NCI-H2196 treated with DMSO at 0.1 percent for 48 hours (cell line): ENCODE measurements around the gene GOLGB1.
"Not testable (repeated sequence)": the region's sequence is repeated elsewhere in the genome, so short reads cannot be mapped to it uniquely, and the experiment has no call there.

Experiments used
- DNase-seq: peaks from one replicate; lab custom pipeline; 2025; ENCODE audit not compliant: unreplicated experiment; lab: John Stamatoyannopoulos, UW

Gene GOLGB1

GRCh38 chr3:121696186-121696585 lies 53.4 kb downstream of the GOLGB1 start:
- DNase-seq, result no peak

DNA sequence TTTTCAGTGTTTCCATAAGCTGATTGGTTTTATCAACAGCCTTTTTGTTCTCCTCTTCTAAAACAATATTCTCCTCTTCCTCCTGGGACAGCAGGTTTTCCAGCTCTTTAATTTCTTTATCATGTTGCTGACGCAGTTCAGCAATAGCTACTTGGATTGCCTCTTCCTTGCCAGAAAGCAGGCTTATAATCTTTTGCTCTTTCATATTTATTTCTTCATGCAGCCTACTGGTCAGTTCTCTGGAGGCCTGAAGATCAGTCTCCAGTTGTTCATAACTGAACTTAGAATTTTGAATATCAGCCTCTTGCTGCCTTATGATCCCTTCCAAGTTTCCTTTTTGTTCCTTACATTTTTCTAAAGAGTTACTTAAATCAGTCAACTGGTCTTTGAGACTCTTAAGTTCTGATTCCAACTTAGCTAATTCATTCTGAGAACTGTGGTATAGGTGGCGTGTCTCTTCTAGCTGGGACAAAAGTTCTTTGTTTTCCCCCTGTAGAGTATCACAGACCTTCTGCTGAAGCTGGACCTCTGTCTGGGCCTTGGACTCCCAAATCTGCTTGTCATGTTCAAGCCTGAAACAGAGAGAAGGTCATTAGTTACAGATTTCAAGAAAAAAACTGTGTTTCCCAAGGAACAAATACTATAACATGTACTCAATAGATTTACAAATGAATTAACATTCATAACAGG lies 57.4 kb downstream of the GOLGB1 start:
- no peak for DNase-seq

- DNase-seq, result no peak
These were observed 58.6 kb downstream of the GOLGB1 start for GRCh38 chr3:121690777-121691405.

DNA sequence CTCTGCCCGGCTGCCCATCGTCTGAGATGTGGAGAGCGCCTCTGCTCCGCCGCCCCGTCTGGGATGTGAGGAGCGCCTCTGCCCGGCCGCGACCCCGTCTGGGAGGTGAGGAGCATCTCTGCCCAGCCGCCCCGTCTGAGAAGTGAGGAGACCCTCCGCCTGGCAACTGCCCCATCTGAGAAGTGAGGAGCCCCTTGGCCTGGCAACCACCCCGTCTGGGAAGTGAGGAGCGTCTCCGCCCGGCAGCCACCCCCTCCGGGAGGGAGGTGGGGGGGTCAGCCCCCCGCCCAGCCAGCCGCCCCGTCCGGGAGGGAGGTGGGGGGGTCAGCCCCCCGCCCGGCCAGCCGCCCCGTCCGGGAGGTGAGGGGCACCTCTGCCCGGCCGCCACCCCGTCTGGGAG lies 60.8 kb downstream of the GOLGB1 start:
- not testable (repeated sequence) for DNase-seq

GRCh38 chr3:121681792-121682191 lies 67.7 kb downstream of the GOLGB1 start:
- no peak for DNase-seq

DNA sequence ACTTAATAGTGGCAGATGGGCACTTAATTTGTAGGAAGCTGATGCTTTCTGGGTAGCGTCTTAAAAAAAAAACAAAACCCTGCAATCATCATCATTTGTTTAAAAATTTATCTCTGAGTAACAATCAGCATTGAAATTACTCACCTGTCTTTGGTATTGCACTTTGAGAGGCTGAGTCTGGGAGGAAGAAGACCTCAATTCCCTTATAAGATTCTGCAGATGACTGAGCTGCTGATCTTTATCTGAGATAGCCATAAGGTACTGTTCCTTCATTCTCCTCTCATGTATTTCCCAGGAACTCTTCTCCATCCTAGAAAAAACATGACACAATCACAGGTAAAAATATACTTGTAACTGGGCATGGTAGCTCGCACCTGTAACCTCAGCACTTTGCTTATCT lies 72.4 kb downstream of the GOLGB1 start:
- DNase-seq, result no peak

GRCh38 chr3:121670676-121671075 lies 78.9 kb downstream of the GOLGB1 start:
- DNase-seq, result no peak

- DNase-seq, result no peak
These were observed 82.2 kb downstream of the GOLGB1 start for GRCh38 chr3:121667333-121667732.

- DNase-seq, result no peak
These were observed 84.1 kb downstream of the GOLGB1 start for GRCh38 chr3:121665488-121665887.

DNA sequence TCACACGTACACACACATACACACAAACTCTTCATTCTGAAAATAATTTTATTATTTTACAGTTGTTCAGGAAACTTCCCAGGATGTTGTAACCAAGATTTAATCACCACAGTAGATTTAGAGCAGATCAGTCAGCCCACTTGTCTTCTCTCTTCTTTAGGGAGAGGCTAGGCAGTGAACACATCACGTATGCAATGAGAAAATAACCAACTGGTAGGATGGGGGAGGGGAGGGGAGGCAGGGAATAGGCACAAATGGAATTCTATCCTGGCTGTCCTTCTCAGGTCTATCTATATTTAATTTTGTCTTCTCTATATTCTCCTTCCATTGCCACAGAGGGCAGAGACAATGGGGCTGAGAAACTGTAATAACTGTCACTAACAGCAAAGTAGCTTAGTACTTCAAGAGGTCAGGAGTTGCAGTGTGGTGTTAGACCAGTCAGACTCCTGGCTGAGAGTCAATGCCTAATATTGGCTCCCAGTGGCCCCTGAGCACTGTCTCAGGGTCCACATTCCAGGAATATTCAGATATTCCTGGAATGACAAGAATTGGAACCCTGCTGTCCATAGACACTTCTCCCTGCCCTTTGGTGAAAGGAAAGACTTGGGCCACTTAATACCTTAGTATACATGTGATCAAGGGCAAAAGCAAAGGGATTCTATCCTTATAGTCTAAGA lies 86.2 kb downstream of the GOLGB1 start:
- DNase-seq, result no peak

- no peak for DNase-seq
These were observed 86.8 kb downstream of the GOLGB1 start for GRCh38 chr3:121662742-121663141.

DNA sequence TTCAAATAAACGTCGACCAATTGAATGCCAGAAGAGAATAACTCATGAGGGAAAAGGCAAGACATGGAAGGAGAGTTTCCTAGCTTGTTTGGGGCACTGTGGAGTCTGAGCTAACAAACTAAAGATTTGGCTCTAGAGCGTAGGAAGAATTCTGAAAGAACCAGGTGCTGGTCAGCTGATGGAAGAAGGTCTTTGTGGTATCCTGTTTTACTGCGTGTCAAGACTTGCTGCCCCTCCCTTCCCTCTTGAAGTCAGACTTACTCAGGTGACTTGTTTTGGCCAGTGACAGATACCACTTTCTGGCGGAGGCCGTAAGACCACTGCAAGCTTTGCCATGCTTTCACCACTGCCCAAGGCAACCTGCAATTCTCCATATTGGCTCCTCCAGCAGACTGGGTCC lies 88.2 kb downstream of the GOLGB1 start:
- no peak for DNase-seq

GRCh38 chr3:121660356-121661171 lies 89.0 kb downstream of the GOLGB1 start, which contains the start of gene HCLS1:
Gene HCLS1 (minus strand): TSS chr3:121660903. CDS start chr3:121658347, 2,556 bp downstream.
- no peak for DNase-seq

- DNase-seq, result no peak
These were observed 90.0 kb downstream of the GOLGB1 start for GRCh38 chr3:121659586-121659985.

GRCh38 chr3:121658716-121659435 lies 90.7 kb downstream of the GOLGB1 start:
- no peak for DNase-seq

DNA sequence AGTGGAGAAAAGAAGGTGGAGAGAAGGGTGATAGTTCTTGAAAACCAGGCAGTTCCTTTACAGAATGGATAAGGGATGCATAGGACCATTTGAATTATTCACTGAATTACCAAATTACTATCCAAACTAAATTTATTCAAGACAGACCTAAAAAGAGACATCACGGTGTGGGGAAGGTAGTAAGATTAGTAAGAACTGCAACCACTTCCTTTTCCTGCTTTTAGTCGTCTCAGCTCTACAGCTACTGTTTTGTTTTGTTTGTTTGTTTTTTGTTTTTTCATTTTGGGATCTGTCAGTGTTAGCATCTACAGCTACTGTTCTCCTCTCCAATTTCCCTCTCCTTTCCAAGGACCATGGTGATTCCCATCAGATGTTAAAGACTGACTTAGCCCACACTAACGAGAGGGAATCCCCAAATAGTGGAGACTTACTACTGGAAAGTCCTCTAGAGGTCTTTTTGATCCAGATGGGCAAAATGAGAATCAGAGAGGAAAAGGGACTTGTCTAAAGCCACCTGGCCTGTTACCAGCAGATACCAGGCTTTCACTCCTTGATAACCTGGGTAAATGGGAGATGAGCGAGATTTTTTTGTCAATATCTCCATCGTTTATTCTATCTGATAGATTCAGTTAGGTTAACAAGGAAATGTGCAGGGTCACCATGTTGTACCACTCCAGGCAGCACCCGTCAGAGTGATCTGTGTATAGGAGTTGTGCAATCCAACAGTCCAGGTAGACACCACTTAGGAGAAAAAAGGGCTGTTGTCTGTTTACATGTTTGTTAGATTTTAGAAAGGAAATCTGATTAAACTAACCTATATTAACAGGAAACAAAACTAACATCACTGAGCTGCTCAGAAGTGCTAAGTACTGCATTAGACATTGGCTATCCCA lies 94.8 kb downstream of the GOLGB1 start:
- DNase-seq, result no peak

- DNase-seq, result no peak
These were observed 97.9 kb downstream of the GOLGB1 start for GRCh38 chr3:121651684-121652083.

DNA sequence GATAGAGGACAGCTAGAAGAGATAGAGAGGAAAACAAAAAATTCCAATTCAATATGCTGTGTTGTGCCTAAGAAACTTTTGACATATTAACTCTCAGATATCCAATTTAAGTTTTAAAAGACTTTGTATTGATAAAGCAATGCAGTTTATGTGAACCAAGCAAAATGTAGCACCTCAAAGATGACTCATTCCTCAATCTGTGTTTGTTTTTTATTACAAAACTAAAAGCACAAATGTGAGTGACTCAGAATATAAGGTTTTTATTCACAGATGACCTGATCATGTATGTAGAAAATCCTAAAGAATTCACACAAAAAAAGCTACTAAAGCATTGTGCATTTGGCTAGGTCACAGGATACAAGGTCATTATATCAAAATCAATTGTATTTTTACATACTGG lies 99.9 kb downstream of the GOLGB1 start:
- no peak for DNase-seq

DNA sequence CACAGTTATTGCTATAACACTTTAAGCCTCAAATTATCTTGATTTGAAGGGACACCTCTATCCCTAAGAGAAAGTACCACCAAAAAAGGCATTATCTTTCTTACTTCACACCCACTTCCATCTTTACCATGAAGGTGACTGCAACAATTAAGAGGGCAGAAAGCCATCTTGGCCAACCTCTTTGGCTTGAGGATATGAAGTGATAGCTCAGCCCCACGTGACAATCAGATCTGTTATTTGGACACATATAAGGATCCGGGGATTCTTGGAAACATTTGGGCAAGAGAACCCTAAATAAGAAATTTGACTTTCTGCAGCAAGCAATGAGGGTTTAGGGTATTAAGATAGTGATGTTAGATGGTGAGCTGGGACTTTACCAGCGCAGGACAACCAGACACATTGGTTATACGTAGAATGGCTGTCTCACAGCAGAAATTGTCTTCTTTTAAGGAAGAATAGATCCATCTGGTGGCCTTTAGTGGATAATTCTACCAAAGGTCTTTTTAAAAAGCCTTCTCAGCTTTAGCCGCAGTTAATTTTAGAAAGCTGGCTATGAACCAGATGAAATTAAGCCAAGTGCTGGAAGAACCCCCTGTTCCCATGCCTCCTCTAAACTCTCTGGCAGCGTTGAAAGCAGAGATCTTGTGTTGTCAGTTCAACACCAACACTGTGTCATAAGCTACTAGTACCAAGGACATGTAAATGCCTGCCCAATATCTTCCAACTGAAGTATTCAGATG lies 101.2 kb downstream of the GOLGB1 start:
- DNase-seq, result no peak
